ENCODE data around the gene ZNF474. TPM values are rescaled to one million over a fixed set of nuclear protein-coding genes. Genes with fewer than 3 reads are reported as not detected.

ZNF474 gene
- total RNA-seq, 1 experiment from 2014 or later, result 4.9 TPM

GRCh38 chr5:122145906-122146305 is 16.6 kb downstream of the ZNF474 start:
- no peak for DNase-seq (ENCODE audit: low read depth)
- in situ Hi-C loops (cut with HindIII; ENCODE audit: low pct_unique_long_range_greater_than_20kb, low sequenced_read_pairs), result no loop called here

GRCh38 chr5:122149321-122150090 is 20.2 kb downstream of the ZNF474 start:
- in situ Hi-C loops (cut with HindIII; ENCODE audit: low pct_unique_long_range_greater_than_20kb, low sequenced_read_pairs), result no loop called here
- no peak for DNase-seq (ENCODE audit: low read depth)

- in situ Hi-C loops (cut with HindIII; ENCODE audit: low pct_unique_long_range_greater_than_20kb, low sequenced_read_pairs), result no loop called here
- DNase-seq (ENCODE audit: low read depth), result no peak
These were observed 20.9 kb downstream of the ZNF474 start for GRCh38 chr5:122150215-122150614.

- in situ Hi-C loops (cut with HindIII; ENCODE audit: low pct_unique_long_range_greater_than_20kb, low sequenced_read_pairs), result no loop called here
- no peak for DNase-seq (ENCODE audit: low read depth)
These were observed 22.3 kb downstream of the ZNF474 start for GRCh38 chr5:122151640-122152039.

GRCh38 chr5:122152266-122152900 is 23.0 kb downstream of the ZNF474 start:
- in situ Hi-C loops (cut with HindIII; ENCODE audit: low pct_unique_long_range_greater_than_20kb, low sequenced_read_pairs), result no loop called here
- no peak for DNase-seq (ENCODE audit: low read depth)

GRCh38 chr5:122153230-122153629 is 23.9 kb downstream of the ZNF474 start:
- in situ Hi-C loops (cut with HindIII; ENCODE audit: low pct_unique_long_range_greater_than_20kb, low sequenced_read_pairs), result no loop called here
- DNase-seq (ENCODE audit: low read depth), result no peak

GRCh38 chr5:122153774-122154173 is 24.4 kb downstream of the ZNF474 start:
- in situ Hi-C loops (cut with HindIII; ENCODE audit: low pct_unique_long_range_greater_than_20kb, low sequenced_read_pairs), result no loop called here
- DNase-seq (ENCODE audit: low read depth), result no peak

- in situ Hi-C loops (cut with HindIII; ENCODE audit: low pct_unique_long_range_greater_than_20kb, low sequenced_read_pairs), result no loop called here
- DNase-seq (ENCODE audit: low read depth), result no peak
These were observed 25.1 kb downstream of the ZNF474 start for GRCh38 chr5:122154491-122154890.

GRCh38 chr5:122154910-122155309 is 25.6 kb downstream of the ZNF474 start:
- no peak for DNase-seq (ENCODE audit: low read depth)
- in situ Hi-C loops (cut with HindIII; ENCODE audit: low pct_unique_long_range_greater_than_20kb, low sequenced_read_pairs), result no loop called here

GRCh38 chr5:122155546-122155945 is 26.2 kb downstream of the ZNF474 start:
- in situ Hi-C loops (cut with HindIII; ENCODE audit: low pct_unique_long_range_greater_than_20kb, low sequenced_read_pairs), result no loop called here
- DNase-seq (ENCODE audit: low read depth), result no peak

- in situ Hi-C loops (cut with HindIII; ENCODE audit: low pct_unique_long_range_greater_than_20kb, low sequenced_read_pairs), result no loop called here
- peak; percentile 21 for DNase-seq (ENCODE audit: low read depth)
These were observed 27.5 kb downstream of the ZNF474 start for GRCh38 chr5:122156724-122157325.

- in situ Hi-C loops (cut with HindIII; ENCODE audit: low pct_unique_long_range_greater_than_20kb, low sequenced_read_pairs), result no loop called here
- no peak for DNase-seq (ENCODE audit: low read depth)
These were observed 32.8 kb downstream of the ZNF474 start for GRCh38 chr5:122162100-122162638.

- DNase-seq (ENCODE audit: low read depth), result peak; percentile 59
- in situ Hi-C loops (cut with HindIII; ENCODE audit: low pct_unique_long_range_greater_than_20kb, low sequenced_read_pairs), result no loop called here
These were observed 34.0 kb downstream of the ZNF474 start for GRCh38 chr5:122163121-122164069.

GRCh38 chr5:122164070-122164435 is 34.7 kb downstream of the ZNF474 start:
- no peak for DNase-seq (ENCODE audit: low read depth)
- in situ Hi-C loops (cut with HindIII; ENCODE audit: low pct_unique_long_range_greater_than_20kb, low sequenced_read_pairs), result no loop called here

- no peak for DNase-seq (ENCODE audit: low read depth)
- in situ Hi-C loops (cut with HindIII; ENCODE audit: low pct_unique_long_range_greater_than_20kb, low sequenced_read_pairs), result no loop called here
These were observed 35.6 kb downstream of the ZNF474 start for GRCh38 chr5:122164831-122165558.

- DNase-seq (ENCODE audit: low read depth), result peak; percentile 69
- in situ Hi-C loops (cut with HindIII; ENCODE audit: low pct_unique_long_range_greater_than_20kb, low sequenced_read_pairs), result no loop called here
These were observed 36.3 kb downstream of the ZNF474 start for GRCh38 chr5:122165559-122166078.

- in situ Hi-C loops (cut with HindIII; ENCODE audit: low pct_unique_long_range_greater_than_20kb, low sequenced_read_pairs), result no loop called here
- no peak for DNase-seq (ENCODE audit: low read depth)
These were observed 40.2 kb downstream of the ZNF474 start for GRCh38 chr5:122169350-122170103.

All from Caki2 (cell line).